Suprapubic skin (tissue), 4 donors: ENCODE measurements around the gene DMXL1. TPM values are rescaled to one million over a fixed set of nuclear protein-coding genes. Genes with fewer than 3 reads are reported as not detected.

Source experiments
- DNase-seq, 2 donors: peaks; one replicate each; pipeline ENCODE4 v3.0.0-alpha.2; 2019; ENCODE audit warnings: low spot score in 2 of 2
- H3K27ac ChIP-seq: fragments of 200-600 bp; sonication (generic); one replicate; pipeline ENCODE4 v1.5.1; 2019
- H3K27me3 ChIP-seq: fragments of 200-600 bp; sonication (generic); one replicate; pipeline ENCODE4 v1.5.1; 2019
- H3K36me3 ChIP-seq: fragments of 200-600 bp; sonication (generic); one replicate; pipeline ENCODE4 v1.5.1; 2019
- H3K4me1 ChIP-seq: fragments of 200-600 bp; sonication (generic); one replicate; pipeline ENCODE4 v1.5.1; 2019
- H3K4me3 ChIP-seq: fragments of 200-600 bp; sonication (generic); one replicate; pipeline ENCODE4 v1.5.1; 2019; ENCODE audit warnings: mild to moderate bottlenecking
- H3K9me3 ChIP-seq: fragments of 200-600 bp; sonication (generic); one replicate; pipeline ENCODE4 v1.5.1; 2019
- EP300 ChIP-seq: sonication (generic); formaldehyde crosslinking; IDR thresholded peaks from one replicate; pipeline ENCODE4 v1.6.1; 2017; ENCODE audit warnings: antibody characterized with exemption
- POLR2A ChIP-seq, 2 donors: fragments of 450-650 bp; IDR thresholded peaks; one replicate each; pipeline ENCODE4 v1.6.1; 2017; ENCODE audit warnings: antibody characterized with exemption in 2 of 2, mild to moderate bottlenecking in 2 of 2, moderate library complexity in 2 of 2
- POLR2AphosphoS5 ChIP-seq, 3 donors: sonication (generic); formaldehyde crosslinking; IDR thresholded peaks; one replicate each; pipeline ENCODE4 v1.6.1; 2017; ENCODE audit warnings: antibody characterized with exemption in 3 of 3
- WGBS: methylation state at CpG from one replicate; pipeline ENCODE4 v1.1.5; 2018; 5-methylcytosine and 5-hydroxymethylcytosine counted together
- total RNA-seq, 4 donors: library from RNA; depleted of rRNA; stranded (reverse); fragments of >200 nt; gene quantifications; one replicate each; pipeline ENCODE4 v1.1.0, GENCODE V29; 2016
- TF ChIP-seq, protein P1 (sequence below), 2 donors: fragments of 200-600 bp in 1 of 2; fragments of 450-650 bp in 1 of 2; sonication (generic) in 1 of 2; IDR thresholded peaks; one replicate each; pipeline ENCODE4 v1.5.1; 2016 to 2019; ENCODE audit warnings: antibody characterized with exemption in 2 of 2, mild to moderate bottlenecking in 1 of 2, moderate library complexity in 1 of 2

DMXL1 gene
- total RNA-seq, 4 donors from 2014 or later, result 38.8 to 79.1 (median 47.9) TPM

- 82% methylated on average over 3 of the region's 4 CpGs for WGBS
- no peak for DNase-seq
- Histone ChIP-seq H3K4me1 (no peaks in the 10 kb centered on the region), H3K27ac (no peak overlapping the region), H3K4me3 (no peak overlapping the region), H3K9me3 (no peaks in the 10 kb centered on the region), H3K36me3 (peaks cover 18% of the 10 kb centered on the region), H3K27me3 (no peaks in the 10 kb centered on the region)
- TF ChIP-seq POLR2A (IDR thresholded peaks at IDR 0.05) (no peak), EP300 (no peak), POLR2AphosphoS5 (IDR thresholded peaks at IDR 0.05) (no peak)
- TF ChIP-seq, protein P1, sequence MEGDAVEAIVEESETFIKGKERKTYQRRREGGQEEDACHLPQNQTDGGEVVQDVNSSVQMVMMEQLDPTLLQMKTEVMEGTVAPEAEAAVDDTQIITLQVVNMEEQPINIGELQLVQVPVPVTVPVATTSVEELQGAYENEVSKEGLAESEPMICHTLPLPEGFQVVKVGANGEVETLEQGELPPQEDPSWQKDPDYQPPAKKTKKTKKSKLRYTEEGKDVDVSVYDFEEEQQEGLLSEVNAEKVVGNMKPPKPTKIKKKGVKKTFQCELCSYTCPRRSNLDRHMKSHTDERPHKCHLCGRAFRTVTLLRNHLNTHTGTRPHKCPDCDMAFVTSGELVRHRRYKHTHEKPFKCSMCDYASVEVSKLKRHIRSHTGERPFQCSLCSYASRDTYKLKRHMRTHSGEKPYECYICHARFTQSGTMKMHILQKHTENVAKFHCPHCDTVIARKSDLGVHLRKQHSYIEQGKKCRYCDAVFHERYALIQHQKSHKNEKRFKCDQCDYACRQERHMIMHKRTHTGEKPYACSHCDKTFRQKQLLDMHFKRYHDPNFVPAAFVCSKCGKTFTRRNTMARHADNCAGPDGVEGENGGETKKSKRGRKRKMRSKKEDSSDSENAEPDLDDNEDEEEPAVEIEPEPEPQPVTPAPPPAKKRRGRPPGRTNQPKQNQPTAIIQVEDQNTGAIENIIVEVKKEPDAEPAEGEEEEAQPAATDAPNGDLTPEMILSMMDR (IDR thresholded peaks at IDR 0.05), result no peak
These were observed 90.5 kb downstream of the DMXL1 start for GRCh38 chr5:119161430-119161829.

- TF ChIP-seq POLR2AphosphoS5 (IDR thresholded peaks at IDR 0.05) (no peak), POLR2A (IDR thresholded peaks at IDR 0.05) (no peak), EP300 (no peak)
- TF ChIP-seq, protein P1 (IDR thresholded peaks at IDR 0.05), result no peak
- peaks cover 27% of the 10 kb centered on the region for H3K36me3 ChIP-seq
- H3K9me3 ChIP-seq, result no peaks in the 10 kb centered on the region
- H3K27me3 ChIP-seq, result no peaks in the 10 kb centered on the region
- 49% methylated on average over 4 of the region's 4 CpGs for WGBS
- H3K27ac ChIP-seq, result no peak overlapping the region
- no peak for DNase-seq
- H3K4me3 ChIP-seq, result no peak overlapping the region
- H3K4me1 ChIP-seq, result no peaks in the 10 kb centered on the region
These were observed 95.1 kb downstream of the DMXL1 start for GRCh38 chr5:119166026-119166425.

GRCh38 chr5:119168401-119168800 is 97.5 kb downstream of the DMXL1 start:
- no peaks in the 10 kb centered on the region for H3K27me3 ChIP-seq
- 89% methylated on average over 1 of the region's 1 CpG for WGBS
- no peaks in the 10 kb centered on the region for H3K4me1 ChIP-seq
- H3K4me3 ChIP-seq, result no peak overlapping the region
- H3K9me3 ChIP-seq, result no peaks in the 10 kb centered on the region
- DNase-seq, result no peak
- H3K27ac ChIP-seq, result no peak overlapping the region
- TF ChIP-seq POLR2A (IDR thresholded peaks at IDR 0.05), result no peak
- TF ChIP-seq POLR2AphosphoS5 (IDR thresholded peaks at IDR 0.05), result no peak
- TF ChIP-seq, protein P1 (IDR thresholded peaks at IDR 0.05), result no peak
- TF ChIP-seq EP300, result no peak
- H3K36me3 ChIP-seq, result peaks cover 35% of the 10 kb centered on the region

GRCh38 chr5:119171686-119172085 is 100.8 kb downstream of the DMXL1 start:
- Histone ChIP-seq H3K4me1 (no peaks in the 10 kb centered on the region), H3K9me3 (no peaks in the 10 kb centered on the region), H3K4me3 (no peak overlapping the region), H3K36me3 (peaks cover 29% of the 10 kb centered on the region), H3K27ac (no peak overlapping the region), H3K27me3 (no peaks in the 10 kb centered on the region)
- TF ChIP-seq POLR2A (IDR thresholded peaks at IDR 0.05) (no peak), POLR2AphosphoS5 (IDR thresholded peaks at IDR 0.05) (no peak), EP300 (no peak)
- TF ChIP-seq, protein P1 (IDR thresholded peaks at IDR 0.05), result no peak
- no peak for DNase-seq

- DNase-seq, result no peak
- Histone ChIP-seq H3K9me3 (no peaks in the 10 kb centered on the region), H3K27ac (no peak overlapping the region), H3K4me3 (no peak overlapping the region), H3K27me3 (no peaks in the 10 kb centered on the region), H3K4me1 (no peaks in the 10 kb centered on the region), H3K36me3 (peaks cover 32% of the 10 kb centered on the region)
- TF ChIP-seq EP300 (no peak), POLR2AphosphoS5 (IDR thresholded peaks at IDR 0.05) (no peak), POLR2A (IDR thresholded peaks at IDR 0.05) (no peak)
- TF ChIP-seq, protein P1 (IDR thresholded peaks at IDR 0.05), result no peak
- WGBS, result 90% methylated on average over 2 of the region's 2 CpGs
These were observed 103.8 kb downstream of the DMXL1 start for GRCh38 chr5:119174578-119175163.
